A204.1 (cell line): ENCODE measurements around the gene TLDC2.
"Not testable (repeated sequence)": the region's sequence is repeated elsewhere in the genome, so short reads cannot be mapped to it uniquely, and the experiment has no call there.

ENCODE experiments used
- FAIRE-seq: peaks from 2 replicates; lab custom pipeline; 2012; peaks lifted over from hg19 to GRCh38; lab: Jason Lieb, UNC

Gene TLDC2

GRCh38 chr20:36871640-36872570 is 4.0 kb upstream of the TLDC2 start:
- FAIRE-seq = no peak

DNA sequence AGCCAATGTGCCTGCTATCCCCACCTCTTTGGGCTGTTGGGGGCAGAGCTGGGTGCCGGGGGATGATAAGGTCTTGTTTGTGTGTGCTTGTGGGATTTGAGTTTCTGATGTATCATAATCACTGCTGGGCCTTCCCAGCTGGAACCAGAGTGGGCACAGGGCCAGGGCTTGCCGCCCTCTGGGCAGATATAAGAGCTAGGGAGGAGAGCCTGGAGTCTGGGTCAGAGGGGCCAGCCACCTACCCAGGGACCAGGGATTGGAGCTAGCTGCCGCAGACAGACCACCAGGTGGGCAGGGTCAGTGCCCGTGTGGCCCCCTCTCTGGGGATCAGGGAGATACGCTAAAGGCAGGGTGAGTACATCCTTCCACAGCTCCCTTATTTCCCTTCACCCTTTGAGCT is 3.1 kb upstream of the TLDC2 start:
- FAIRE-seq = no peak

GRCh38 chr20:36873498-36874189 is 2.3 kb upstream of the TLDC2 start:
- no peak for FAIRE-seq

DNA sequence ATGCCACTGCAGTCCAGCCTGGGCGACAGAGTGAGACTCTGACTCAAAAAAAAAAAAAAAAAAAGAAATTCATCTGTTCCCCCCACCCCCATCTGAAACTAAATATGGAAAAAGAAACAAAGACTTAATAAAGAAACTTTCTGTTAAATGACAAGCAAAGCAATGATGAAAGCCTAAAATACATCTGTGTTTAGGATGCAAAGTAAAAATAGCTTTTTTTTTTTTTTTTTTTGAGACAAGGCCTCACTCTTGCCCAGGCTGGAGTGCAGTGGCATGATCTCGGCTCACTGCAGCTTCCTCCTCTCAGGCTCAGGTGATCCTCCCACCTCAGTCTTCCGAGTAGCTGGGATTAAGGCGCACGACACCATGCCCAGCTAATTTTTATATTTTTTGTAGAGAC is 845 bp upstream of the TLDC2 start:
- FAIRE-seq = not testable (repeated sequence)

DNA sequence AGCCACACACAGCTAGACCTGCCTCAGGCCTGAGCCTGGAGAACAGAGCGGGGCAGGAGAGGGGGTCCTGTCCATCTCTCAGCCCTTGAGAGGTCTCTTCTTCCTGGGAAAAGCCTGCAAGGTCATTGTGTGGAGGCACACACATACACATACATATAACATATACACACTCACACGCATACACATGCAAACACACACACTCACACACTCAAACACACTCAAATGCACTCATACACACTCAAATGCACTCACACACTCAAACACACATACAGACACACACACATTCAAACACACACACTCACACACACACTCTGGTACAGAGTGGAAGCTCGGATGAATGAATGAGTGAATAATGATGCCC is 515 bp downstream of the TLDC2 start:
- FAIRE-seq = no peak

- FAIRE-seq = no peak
Observed at GRCh38 chr20:36878941-36879340, 3.0 kb downstream of the TLDC2 start.

DNA sequence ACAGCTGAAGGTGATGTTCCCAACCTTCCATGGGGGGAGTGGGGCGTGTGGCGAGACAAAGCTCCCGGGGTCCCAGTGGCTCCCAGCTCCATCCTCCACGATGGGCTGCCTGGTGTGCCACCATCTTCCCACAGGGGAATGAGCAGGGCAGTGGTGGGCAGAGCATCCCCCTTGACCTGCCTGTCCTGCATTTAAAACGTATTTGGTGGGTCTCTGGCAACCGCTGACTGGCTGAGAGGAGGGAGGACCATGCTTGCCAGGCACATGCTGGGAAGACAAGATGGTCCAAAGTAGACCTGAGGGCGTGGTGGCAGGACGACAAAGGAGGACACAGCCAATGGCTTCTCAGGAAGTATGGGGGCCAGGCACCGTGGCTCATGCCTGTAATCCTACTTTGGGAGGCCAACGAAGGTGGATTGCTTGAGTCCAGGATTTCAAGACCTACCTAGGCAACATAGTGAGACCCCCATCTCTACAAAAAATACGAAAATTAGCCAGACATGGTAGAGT is 4.9 kb downstream of the TLDC2 start:
- no peak for FAIRE-seq

DNA sequence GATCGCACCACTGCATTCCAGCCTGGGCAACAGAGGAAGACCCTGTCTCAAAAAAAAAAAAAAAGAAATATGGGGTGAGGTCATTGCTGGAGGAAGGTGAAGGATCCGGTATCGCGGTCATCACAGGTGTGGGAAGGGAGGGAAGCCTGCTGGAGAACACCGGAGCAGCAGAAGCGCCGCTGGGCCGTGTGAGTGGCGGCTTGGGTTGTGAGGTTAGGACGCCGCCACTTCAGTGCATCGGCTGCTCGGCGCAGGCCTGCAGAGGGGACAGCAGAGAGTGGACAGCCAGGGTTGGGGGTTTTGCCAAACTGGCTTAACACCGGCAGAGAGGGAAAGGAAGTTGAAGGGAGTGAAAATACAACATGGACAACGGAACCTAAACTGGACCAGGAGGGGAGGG is 5.4 kb downstream of the TLDC2 start:
- no peak for FAIRE-seq

GRCh38 chr20:36881888-36882287 is 6.0 kb downstream of the TLDC2 start:
- FAIRE-seq = no peak

DNA sequence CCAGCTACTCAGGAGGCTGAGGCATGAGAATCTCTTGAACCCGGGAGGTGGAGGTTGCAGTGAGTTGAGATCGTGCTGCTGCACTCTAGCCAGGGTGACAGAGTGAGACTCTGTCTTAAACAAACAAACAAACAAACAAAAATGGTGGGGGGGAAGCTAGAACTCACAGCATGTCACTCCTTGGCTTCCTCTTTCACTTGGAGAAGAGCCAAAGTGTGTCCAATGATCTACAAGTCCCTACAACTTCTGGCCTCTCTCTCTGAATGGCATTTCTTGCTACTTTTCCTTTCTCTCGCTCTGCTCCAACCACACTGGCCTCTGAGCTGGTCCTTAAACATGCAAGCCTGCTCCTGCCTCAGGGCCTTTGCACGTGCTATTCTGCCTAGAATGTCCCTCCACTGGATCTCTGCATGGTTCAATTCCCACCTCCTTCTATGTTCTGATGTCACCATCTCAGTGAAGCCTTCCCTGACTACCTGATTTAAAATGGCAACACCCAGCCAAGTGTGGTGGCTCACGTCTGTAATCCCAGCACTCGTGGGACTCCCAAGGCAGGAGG is 8.1 kb downstream of the TLDC2 start:
- no peak for FAIRE-seq

DNA sequence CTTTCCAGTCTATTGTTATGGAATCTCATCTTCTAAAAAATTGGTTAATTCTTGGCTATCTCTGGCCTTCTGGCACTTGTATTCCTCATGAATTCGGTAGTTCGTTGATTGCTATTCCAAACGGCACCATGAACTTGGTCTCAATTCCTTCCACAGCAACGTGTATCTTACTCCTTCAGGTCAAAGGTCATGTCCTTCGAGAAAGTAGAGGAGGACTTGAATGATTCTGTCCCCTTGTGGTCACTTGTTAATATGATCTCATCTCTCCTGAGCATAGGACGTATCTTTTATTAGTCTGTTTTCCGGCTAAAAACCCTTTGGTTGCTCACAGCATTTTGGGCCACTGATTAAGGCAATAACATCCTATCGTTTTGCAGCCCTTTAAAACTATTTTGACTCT is 9.4 kb downstream of the TLDC2 start:
- no peak for FAIRE-seq

DNA sequence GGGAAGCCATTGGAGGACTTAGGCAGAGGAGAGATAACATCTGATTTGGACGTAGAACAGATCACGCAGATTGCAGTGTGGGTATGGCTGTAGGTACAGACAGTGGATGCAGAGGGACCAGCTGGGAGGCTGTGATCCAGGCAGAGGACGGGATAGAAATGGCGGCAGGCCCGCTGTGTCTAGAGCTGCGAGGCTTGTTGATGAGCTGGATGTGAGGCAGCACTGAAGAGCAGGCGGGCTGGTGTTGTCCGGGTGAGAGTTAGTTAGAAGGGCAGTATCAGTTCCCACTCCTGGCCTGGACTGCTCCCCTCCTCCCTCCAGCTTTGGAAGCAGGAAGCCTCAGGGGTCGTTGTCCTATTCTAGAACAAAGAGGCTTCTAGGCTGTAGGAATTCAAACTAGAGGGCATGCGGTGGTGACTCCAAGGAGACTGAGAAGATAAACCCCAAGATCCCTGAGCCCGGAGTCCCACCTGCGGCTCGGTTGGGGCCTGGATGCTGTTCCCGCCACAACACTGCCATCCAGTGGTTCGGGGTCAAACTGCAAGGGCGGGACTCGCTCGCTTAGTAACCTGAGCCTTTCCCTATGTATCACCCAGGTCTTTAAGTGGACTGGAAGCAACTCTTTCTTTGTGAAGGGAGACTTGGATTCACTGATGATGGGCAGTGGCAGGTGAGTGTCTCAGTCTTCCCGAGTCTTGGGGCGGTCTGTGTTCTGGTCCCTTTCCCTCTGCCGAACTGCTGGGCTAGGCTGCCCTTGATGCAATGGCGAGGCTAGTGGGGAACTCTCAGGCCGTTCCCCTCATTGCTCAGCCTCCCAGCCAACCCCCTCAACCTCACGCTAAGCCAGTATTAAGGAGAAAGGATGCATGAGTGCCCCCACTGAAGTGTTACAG is 11.2 kb downstream of the TLDC2 start:
- FAIRE-seq = no peak

DNA sequence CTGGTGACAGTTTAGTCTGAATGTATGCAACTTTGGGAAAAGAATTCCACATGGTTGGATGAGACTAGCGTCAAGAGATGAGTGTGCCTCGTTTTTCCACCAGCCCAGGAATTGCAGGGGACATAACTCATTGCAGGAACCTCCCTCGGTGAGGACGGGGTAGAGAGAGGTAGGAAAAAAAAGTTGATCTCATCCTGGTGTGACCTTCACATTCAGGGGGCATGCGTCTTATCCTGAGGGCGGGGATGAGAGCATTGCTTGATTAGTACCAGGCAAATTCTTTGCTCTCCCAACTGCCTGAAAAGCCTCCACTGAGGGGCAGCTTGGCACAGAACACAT is 11.8 kb downstream of the TLDC2 start:
- no peak for FAIRE-seq

- FAIRE-seq = no peak
Observed at GRCh38 chr20:36888880-36889516, 13.1 kb downstream of the TLDC2 start.

DNA sequence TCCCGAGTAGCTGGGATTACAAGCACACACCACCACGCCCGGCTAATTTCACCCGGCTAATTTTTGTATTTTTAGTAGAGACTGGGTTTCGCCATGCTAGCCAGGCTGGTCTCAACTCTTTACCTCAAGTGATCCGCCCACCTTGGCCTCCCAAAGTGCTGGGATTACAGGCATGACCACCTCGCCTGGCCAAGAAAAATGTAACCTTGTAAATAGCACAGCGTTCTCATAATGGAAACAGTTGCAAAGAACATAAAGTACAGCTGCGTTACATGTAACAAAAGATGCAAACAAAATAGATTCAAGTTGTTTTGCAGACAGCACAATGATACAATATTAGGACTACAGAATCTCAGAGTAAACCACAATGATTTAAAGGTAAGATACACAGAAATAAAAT is 14.6 kb downstream of the TLDC2 start:
- no peak for FAIRE-seq

GRCh38 chr20:36891211-36891610 is 15.3 kb downstream of the TLDC2 start:
- FAIRE-seq = no peak

- no peak for FAIRE-seq
Observed at GRCh38 chr20:36893801-36894200, 17.9 kb downstream of the TLDC2 start.

GRCh38 chr20:36895036-36895435 is 19.1 kb downstream of the TLDC2 start:
- FAIRE-seq = no peak

- FAIRE-seq = no peak
Observed at GRCh38 chr20:36904690-36905089, 28.8 kb downstream of the TLDC2 start.

DNA sequence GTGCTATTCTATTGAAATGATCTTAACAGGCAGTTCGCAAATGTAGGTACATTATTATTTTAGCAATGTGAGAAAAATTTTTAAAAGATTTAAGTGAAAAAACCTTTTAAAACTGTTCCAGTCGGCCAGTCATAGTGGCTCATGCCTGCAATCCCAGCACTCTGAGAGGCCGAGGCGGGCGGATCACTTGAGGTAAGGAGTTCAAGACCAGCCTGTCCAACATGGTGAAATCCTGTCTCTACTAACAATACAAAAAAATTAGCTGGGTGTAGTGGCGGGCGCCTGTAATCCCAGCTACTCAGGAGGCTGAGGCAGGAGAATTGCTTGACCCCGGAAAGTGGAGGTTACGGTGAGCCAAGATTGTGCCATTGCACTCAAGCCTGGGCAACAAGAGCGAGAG is 29.6 kb downstream of the TLDC2 start:
- not testable (repeated sequence) for FAIRE-seq

GRCh38 chr20:36906086-36906485 is 30.1 kb downstream of the TLDC2 start:
- not testable (repeated sequence) for FAIRE-seq

- no peak for FAIRE-seq
Observed at GRCh38 chr20:36908603-36909002, 32.7 kb downstream of the TLDC2 start.
